ENCODE measurements around the gene PXT1. TPM values are rescaled to one million over a fixed set of nuclear protein-coding genes. Genes with fewer than 3 reads are reported as not detected.
A peak's percentile ranks its signal among the peaks of the same experiment; 100 is the strongest.

PXT1 gene
- total and polyA plus RNA-seq, 9 of the 15 experiments (the other 6 are each of a cell fraction or from before 2014, with no cell fraction given) = 0.09 to 0.11 (median 0.10) TPM; not detected in 5

DNA sequence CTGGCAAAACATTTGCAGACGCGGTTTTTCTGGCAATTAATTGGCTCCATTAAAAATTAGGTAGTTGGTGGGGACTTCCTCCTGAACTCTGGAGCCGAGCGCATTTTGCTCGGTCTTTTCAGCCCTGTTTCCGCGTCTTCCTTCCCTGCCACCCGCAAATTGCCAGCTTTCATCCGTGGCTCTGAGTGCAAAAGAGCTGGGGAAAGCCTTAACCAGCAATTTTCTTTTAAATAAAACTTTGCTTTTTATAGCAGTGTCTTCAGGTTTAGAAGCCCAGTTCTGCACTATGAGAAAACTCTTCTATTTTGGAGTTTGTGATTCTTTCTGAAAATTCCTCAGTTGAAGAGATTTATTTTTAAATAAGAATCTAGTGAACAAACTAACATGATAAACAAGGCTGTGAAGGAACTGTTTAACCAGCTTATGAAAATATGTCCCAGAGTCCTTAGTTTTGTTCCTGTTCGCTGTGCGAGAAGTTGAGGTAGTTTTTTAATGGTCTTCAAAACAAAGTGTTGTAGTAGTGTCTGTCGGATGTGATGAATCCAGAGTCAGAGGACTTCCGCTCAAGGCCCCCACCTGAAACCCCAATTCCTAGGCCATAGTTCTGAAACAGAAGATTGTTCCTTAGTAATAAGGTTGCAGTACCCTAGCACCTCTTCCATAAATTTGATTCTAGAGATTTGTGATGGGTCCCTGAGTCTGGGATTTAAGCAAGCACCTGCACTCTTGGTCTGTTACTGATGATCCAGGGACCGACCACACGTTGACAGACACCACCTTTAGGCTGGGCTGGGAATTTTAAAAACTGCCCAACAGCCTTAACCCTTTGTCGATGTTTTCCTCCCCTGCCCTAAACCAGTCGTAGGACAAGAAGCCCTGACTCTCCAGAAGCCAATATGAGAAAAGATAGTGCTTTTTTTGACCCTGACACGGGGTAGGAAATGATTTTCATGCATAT is 1.1 kb upstream of the PXT1 start (continued):
- TF ChIP-seq, protein P1, sequence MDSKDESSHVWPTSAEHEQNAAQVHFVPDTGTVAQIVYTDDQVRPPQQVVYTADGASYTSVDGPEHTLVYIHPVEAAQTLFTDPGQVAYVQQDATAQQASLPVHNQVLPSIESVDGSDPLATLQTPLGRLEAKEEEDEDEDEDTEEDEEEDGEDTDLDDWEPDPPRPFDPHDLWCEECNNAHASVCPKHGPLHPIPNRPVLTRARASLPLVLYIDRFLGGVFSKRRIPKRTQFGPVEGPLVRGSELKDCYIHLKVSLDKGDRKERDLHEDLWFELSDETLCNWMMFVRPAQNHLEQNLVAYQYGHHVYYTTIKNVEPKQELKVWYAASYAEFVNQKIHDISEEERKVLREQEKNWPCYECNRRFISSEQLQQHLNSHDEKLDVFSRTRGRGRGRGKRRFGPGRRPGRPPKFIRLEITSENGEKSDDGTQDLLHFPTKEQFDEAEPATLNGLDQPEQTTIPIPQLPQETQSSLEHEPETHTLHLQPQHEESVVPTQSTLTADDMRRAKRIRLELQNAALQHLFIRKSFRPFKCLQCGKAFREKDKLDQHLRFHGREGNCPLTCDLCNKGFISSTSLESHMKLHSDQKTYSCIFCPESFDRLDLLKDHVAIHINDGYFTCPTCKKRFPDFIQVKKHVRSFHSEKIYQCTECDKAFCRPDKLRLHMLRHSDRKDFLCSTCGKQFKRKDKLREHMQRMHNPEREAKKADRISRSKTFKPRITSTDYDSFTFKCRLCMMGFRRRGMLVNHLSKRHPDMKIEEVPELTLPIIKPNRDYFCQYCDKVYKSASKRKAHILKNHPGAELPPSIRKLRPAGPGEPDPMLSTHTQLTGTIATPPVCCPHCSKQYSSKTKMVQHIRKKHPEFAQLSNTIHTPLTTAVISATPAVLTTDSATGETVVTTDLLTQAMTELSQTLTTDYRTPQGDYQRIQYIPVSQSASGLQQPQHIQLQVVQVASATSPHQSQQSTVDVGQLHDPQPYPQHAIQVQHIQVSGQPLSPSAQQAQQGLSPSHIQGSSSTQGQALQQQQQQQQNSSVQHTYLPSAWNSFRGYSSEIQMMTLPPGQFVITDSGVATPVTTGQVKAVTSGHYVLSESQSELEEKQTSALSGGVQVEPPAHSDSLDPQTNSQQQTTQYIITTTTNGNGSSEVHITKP (IDR thresholded peaks at IDR 0.05; ENCODE audit: partially characterized antibody) = no peak
- TF ChIP-seq, protein P2, sequence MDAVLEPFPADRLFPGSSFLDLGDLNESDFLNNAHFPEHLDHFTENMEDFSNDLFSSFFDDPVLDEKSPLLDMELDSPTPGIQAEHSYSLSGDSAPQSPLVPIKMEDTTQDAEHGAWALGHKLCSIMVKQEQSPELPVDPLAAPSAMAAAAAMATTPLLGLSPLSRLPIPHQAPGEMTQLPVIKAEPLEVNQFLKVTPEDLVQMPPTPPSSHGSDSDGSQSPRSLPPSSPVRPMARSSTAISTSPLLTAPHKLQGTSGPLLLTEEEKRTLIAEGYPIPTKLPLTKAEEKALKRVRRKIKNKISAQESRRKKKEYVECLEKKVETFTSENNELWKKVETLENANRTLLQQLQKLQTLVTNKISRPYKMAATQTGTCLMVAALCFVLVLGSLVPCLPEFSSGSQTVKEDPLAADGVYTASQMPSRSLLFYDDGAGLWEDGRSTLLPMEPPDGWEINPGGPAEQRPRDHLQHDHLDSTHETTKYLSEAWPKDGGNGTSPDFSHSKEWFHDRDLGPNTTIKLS (IDR thresholded peaks at IDR 0.05; ENCODE audit: borderline replicate concordance, low read depth) = 0 out of 2 replicates have a peak, but pooled peaks have one; percentile 3
- TF ChIP-seq HDAC3 (IDR thresholded peaks at IDR 0.05; ENCODE audit: borderline replicate concordance, partially characterized antibody) (no peak), ZNF253 (CRISPR knock-in tag; conservative IDR thresholded peaks at IDR 0.05) (no peak), ZBTB7A (IDR thresholded peaks at IDR 0.05; ENCODE audit: borderline replicate concordance, control insufficient read depth, low read depth, low read length) (no peak), MTA2 (IDR thresholded peaks at IDR 0.05; ENCODE audit: low read depth) (no peak), BRF1 (IDR thresholded peaks at IDR 0.05; ENCODE audit: borderline replicate concordance, extremely low read depth, insufficient read length) (no peak), SRSF7 (optimal IDR thresholded peaks at IDR 0.05; ENCODE audit: low read depth, low read length) (no peak), TARDBP (IDR thresholded peaks at IDR 0.05) (no peak), RBM22 (IDR thresholded peaks at IDR 0.05; ENCODE audit: low read depth, low read length, poor library complexity, severe bottlenecking) (no peak)
- TF ChIP-seq, protein P3, sequence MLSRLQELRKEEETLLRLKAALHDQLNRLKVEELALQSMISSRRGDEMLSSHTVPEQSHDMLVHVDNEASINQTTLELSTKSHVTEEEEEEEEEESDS (CRISPR knock-in tag; IDR thresholded peaks at IDR 0.05) = no peak
- TF ChIP-seq, protein P4, sequence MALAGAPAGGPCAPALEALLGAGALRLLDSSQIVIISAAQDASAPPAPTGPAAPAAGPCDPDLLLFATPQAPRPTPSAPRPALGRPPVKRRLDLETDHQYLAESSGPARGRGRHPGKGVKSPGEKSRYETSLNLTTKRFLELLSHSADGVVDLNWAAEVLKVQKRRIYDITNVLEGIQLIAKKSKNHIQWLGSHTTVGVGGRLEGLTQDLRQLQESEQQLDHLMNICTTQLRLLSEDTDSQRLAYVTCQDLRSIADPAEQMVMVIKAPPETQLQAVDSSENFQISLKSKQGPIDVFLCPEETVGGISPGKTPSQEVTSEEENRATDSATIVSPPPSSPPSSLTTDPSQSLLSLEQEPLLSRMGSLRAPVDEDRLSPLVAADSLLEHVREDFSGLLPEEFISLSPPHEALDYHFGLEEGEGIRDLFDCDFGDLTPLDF (CRISPR knock-in tag; IDR thresholded peaks at IDR 0.05) = no peak
